Muscle of leg (tissue), 11 donors: ENCODE data around the gene TANGO6. TPM values are rescaled to one million over a fixed set of nuclear protein-coding genes. Genes with fewer than 3 reads are reported as not detected.

Experiments
- DNase-seq: peaks from one replicate; pipeline ENCODE4 v3.0.0; 2013
- H3K27ac ChIP-seq: one replicate; pipeline ENCODE4 v1.5.1; 2013; ENCODE audit warnings: mild to moderate bottlenecking, low read length, control low read depth
- H3K27me3 ChIP-seq: one replicate; pipeline ENCODE4 v1.6.1; 2013; ENCODE audit warnings: low read length; ENCODE audit not compliant: control insufficient read depth, insufficient read depth
- H3K36me3 ChIP-seq: one replicate; pipeline ENCODE4 v1.6.1; 2013; ENCODE audit warnings: low read length; ENCODE audit not compliant: control insufficient read depth, insufficient read depth
- H3K4me1 ChIP-seq: one replicate; pipeline ENCODE4 v1.6.1; 2013; ENCODE audit warnings: low read length; ENCODE audit not compliant: control insufficient read depth, insufficient read depth
- H3K4me3 ChIP-seq: one replicate; pipeline ENCODE4 v1.5.1; 2013; ENCODE audit warnings: low read length, control low read depth
- H3K9me3 ChIP-seq: replicated peaks from 2 replicates; pipeline ENCODE4 v1.6.1; 2013; ENCODE audit warnings: low read depth, low read length; ENCODE audit not compliant: control insufficient read depth
- WGBS: methylation state at CpG from one replicate; pipeline ENCODE4 v1.1.5; 2013; ENCODE audit warnings: missing lambda C conversion rate; ENCODE audit not compliant: insufficient coverage; 5-methylcytosine and 5-hydroxymethylcytosine counted together
- polyA plus RNA-seq, 8 donors: library from polyadenylated mRNA; unstranded; fragments of 120-200 nt; gene quantifications; one replicate each; pipeline versions ENCODE4 v1.2.1 to v1.2.3, GENCODE V29; 2013; ENCODE audit warnings: inconsistent platforms in 1 of 8, low replicate concordance in 1 of 8; ENCODE audit not compliant: insufficient read length in 8 of 8, insufficient read depth in 1 of 8
- total RNA-seq: library from RNA; stranded (reverse); fragments of 120-200 nt; gene quantifications from one replicate; pipeline ENCODE4 v1.2.4, GENCODE V29; 2013

TANGO6 gene
- total and polyA plus RNA-seq, 9 donors: 4.3 to 9.7 (median 5.4) TPM

GRCh38 chr16:68859828-68860227 is 16.5 kb downstream of the TANGO6 start:
- WGBS: no CpG with 5 or more reads among the region's 4 CpGs
- Histone ChIP-seq H3K36me3 (peaks cover 12% of the 10 kb centered on the region), H3K27me3 (no peaks in the 10 kb centered on the region), H3K4me1 (no peaks in the 10 kb centered on the region), H3K4me3 (no peak overlapping the region), H3K27ac (no peak overlapping the region), H3K9me3 (no peaks in the 10 kb centered on the region)
- DNase-seq: no peak

- DNase-seq: no peak
- Histone ChIP-seq H3K4me1 (no peaks in the 10 kb centered on the region), H3K36me3 (peaks cover 12% of the 10 kb centered on the region), H3K27me3 (no peaks in the 10 kb centered on the region), H3K27ac (no peak overlapping the region), H3K9me3 (no peaks in the 10 kb centered on the region), H3K4me3 (no peak overlapping the region)
- WGBS: 89% methylated on average over 6 of the region's 15 CpGs
Measured at GRCh38 chr16:68860978-68861892, 17.9 kb downstream of the TANGO6 start.

GRCh38 chr16:68866933-68867332 is 23.6 kb downstream of the TANGO6 start:
- H3K9me3 ChIP-seq: no peaks in the 10 kb centered on the region
- 83% methylated on average over 1 of the region's 6 CpGs for WGBS
- peaks cover 12% of the 10 kb centered on the region for H3K36me3 ChIP-seq
- no peak for DNase-seq
- no peaks in the 10 kb centered on the region for H3K27me3 ChIP-seq
- no peaks in the 10 kb centered on the region for H3K4me1 ChIP-seq
- no peak overlapping the region for H3K4me3 ChIP-seq
- H3K27ac ChIP-seq: no peak overlapping the region

DNA sequence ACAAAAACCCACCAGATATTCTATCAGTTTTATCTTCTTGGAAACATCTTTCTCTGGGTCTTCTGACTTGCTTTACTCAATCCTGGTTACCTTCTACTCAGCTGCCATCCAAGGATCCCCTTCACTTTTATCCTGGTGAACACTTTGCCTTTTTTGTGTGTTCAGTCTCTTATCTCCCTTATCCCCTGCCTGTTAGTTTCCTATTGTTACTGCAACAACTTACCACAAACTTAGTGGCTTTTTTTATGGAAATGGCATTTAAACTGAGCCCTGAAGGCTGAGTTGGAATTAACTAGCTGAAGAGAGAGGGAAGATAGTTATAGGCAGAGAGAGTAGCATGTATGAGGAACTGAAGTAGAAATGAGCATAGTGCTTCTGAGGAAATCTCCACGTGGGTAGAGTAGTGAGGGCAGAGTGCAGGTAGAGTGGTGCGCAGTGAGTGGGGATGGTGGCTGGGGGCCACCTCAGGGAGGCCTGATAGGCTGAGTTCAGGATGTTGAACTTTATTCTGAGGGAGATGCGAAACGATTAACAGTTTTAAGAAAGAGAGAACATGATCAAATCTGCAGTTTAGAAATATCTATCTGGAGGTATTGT is 26.3 kb downstream of the TANGO6 start:
- no peak for DNase-seq
- WGBS: 74% methylated on average over 4 of the region's 4 CpGs
- H3K27ac ChIP-seq: no peak overlapping the region
- H3K9me3 ChIP-seq: no peaks in the 10 kb centered on the region
- H3K27me3 ChIP-seq: no peaks in the 10 kb centered on the region
- H3K36me3 ChIP-seq: no peaks in the 10 kb centered on the region
- H3K4me1 ChIP-seq: no peaks in the 10 kb centered on the region
- H3K4me3 ChIP-seq: no peak overlapping the region

GRCh38 chr16:68873635-68874471 is 30.5 kb downstream of the TANGO6 start:
- Histone ChIP-seq H3K9me3 (no peaks in the 10 kb centered on the region), H3K4me1 (no peaks in the 10 kb centered on the region), H3K27ac (no peak overlapping the region), H3K27me3 (no peaks in the 10 kb centered on the region), H3K4me3 (no peak overlapping the region), H3K36me3 (peaks cover 8% of the 10 kb centered on the region)
- 61% methylated on average over 3 of the region's 7 CpGs for WGBS
- DNase-seq: no peak

GRCh38 chr16:68875871-68876270 is 32.5 kb downstream of the TANGO6 start:
- no peak for DNase-seq
- H3K27me3 ChIP-seq: no peaks in the 10 kb centered on the region
- H3K36me3 ChIP-seq: peaks cover 12% of the 10 kb centered on the region
- no peaks in the 10 kb centered on the region for H3K4me1 ChIP-seq
- no peak overlapping the region for H3K4me3 ChIP-seq
- H3K27ac ChIP-seq: no peak overlapping the region
- no CpG with 5 or more reads among the region's 4 CpGs for WGBS
- no peaks in the 10 kb centered on the region for H3K9me3 ChIP-seq

- peaks cover 7% of the 10 kb centered on the region for H3K36me3 ChIP-seq
- no CpG with 5 or more reads among the region's 6 CpGs for whole genome bisulfite sequencing
Measured at GRCh38 chr16:68883685-68884084, 40.4 kb downstream of the TANGO6 start.

DNA sequence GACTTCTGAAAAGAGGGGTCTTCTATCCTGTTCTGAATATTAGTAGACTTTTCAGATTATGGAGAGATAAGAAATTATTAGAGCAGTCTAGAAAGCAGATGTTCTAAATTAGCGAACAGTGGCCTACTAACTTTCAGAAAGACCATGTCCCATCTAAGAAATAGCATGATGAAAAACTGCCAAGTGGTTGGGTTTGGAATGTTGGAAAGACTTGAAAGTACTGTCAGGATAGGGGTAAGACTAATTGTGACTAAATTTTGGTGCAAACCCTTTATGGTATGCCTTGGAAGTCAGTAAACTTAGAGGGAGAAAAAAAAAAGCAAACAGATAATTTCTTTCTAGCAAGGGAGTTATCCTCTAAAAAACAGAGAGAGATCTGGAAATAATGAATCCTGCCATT is 41.1 kb downstream of the TANGO6 start:
- no CpG with 5 or more reads among the region's 1 CpG for WGBS
- Histone ChIP-seq H3K27ac (no peak overlapping the region), H3K4me3 (no peak overlapping the region), H3K36me3 (peaks cover 6% of the 10 kb centered on the region), H3K9me3 (no peaks in the 10 kb centered on the region), H3K27me3 (no peaks in the 10 kb centered on the region), H3K4me1 (no peaks in the 10 kb centered on the region)
- no peak for DNase-seq

More at GRCh38 chr16:68883685-68884084, 40.4 kb downstream of the TANGO6 start:
- Histone ChIP-seq H3K4me3 (no peak overlapping the region), H3K4me1 (no peaks in the 10 kb centered on the region), H3K27me3 (no peaks in the 10 kb centered on the region), H3K9me3 (no peaks in the 10 kb centered on the region), H3K27ac (no peak overlapping the region)
- no peak for DNase-seq

DNA sequence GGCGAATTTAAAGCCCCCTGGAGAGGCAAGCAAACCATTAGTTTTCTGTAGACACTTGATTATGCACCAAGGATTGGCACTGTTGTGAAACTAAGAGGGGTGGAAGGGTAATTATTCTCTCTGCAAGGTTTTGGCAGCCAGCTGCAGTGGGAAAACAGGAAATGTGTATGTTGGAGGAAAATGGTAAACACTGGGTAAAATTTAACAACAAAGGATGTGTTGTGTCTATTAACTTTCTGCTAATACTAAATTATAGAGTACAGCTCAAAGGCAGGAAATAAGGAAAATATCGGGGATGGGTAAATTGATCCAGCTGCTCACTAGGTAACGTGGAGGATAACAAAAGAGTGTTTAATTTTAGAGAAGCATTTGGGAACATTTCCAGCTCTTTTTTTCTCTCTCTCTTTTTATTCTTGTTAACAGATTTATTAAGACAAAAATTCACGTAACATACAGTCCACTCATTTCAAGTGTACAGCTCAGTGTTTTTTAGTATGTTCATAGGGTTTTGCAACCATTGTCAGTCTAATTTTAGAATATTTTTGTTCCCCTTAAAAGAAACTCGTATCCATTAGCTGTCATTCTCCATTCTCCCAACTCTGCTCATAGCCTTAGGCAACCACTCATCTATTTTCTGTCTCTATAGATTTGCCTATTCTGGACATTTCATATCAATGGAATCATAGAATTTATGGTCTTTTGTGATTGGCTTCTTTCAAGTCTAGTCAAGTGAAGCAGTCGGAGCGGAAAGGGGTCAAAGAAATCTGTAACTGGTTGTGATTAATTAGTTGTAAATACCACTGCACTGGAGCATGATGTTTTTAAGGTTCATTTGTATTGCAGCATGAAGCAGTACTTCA is 41.8 kb downstream of the TANGO6 start:
- H3K36me3 ChIP-seq: peaks cover 6% of the 10 kb centered on the region
- WGBS: 71% methylated on average over 3 of the region's 7 CpGs
- H3K4me3 ChIP-seq: no peak overlapping the region
- no peak overlapping the region for H3K27ac ChIP-seq
- DNase-seq: peak; percentile 10
- H3K4me1 ChIP-seq: no peaks in the 10 kb centered on the region
- no peaks in the 10 kb centered on the region for H3K27me3 ChIP-seq
- no peaks in the 10 kb centered on the region for H3K9me3 ChIP-seq
